Gastrocnemius medialis (tissue), 4 donors: Measurements from ENCODE around the gene SPTBN1.

Experiments
- CTCF ChIP-seq, 5 experiments: fragments of 450-650 bp in 3 of 5; fragments of 200-600 bp in 2 of 5; sonication (generic) in 2 of 5; IDR thresholded peaks in 4 of 5; conservative IDR thresholded peaks in 1 of 5; 1 replicate in 4 of 5; 2 replicates in 1 of 5; pipeline ENCODE4 v1.5.1; 2016 to 2019; ENCODE audit warnings: antibody characterized with exemption in 5 of 5, mild to moderate bottlenecking in 3 of 5, moderate library complexity in 3 of 5
- POLR2A ChIP-seq, 2 donors: fragments of 450-650 bp; IDR thresholded peaks; one replicate each; pipeline ENCODE4 v1.6.1; 2017; ENCODE audit warnings: antibody characterized with exemption in 2 of 2, mild to moderate bottlenecking in 2 of 2, moderate library complexity in 2 of 2

DNA sequence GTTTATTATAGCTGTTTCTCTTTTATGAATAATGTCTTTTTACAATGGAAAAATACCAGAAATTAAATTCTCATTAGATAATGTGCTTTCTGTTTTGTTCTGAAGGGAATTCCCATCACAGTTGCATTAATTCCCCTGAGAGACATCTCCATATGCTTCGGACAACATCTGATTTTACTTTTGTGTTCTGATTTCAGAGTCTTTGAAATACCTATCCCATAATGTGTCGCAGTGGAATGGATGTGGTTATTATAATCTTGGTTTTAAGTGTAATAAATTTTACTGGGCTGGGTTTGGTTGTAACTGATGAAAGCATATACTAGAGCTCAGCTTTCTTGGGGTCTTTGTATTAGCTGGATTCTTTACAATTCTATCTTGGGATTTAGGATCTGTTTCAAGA, 12.5 kb downstream of the SPTBN1 start:
- TF ChIP-seq POLR2A (IDR thresholded peaks at IDR 0.05) (no peak), CTCF (IDR thresholded peaks at IDR 0.05 in 4 of 5, conservative IDR thresholded peaks at IDR 0.05 in 1 of 5) (no peak)
